T-helper 1 cell treated with Interleukin-12 subunit alpha and Interleukin-12 subunit beta and Interleukin-4 antibody, amounts not matched to agents 30 ng/mL and 1 ng/mL, for 36 hours (primary cell): ENCODE measurements around the gene RNPS1. TPM values are rescaled to one million over a fixed set of nuclear protein-coding genes. Genes with fewer than 3 reads are reported as not detected.

Experiments
- intact Hi-C: fragments of 100-400 bp; cut with micrococcal nuclease; formaldehyde crosslinking; loops from one replicate; pipeline ENCODE4 v1.15.1; 2024
- total RNA-seq: library from RNA; stranded (reverse); gene quantifications from 2 replicates; pipeline ENCODE4 v1.2.3, GENCODE V29; 2022

RNPS1 gene
- total RNA-seq, 1 donor from 2014 or later: 260 TPM

GRCh38 chr16:2216330-2216729 lies 51.6 kb downstream of the RNPS1 start:
- intact Hi-C loops: no loop called here

GRCh38 chr16:2214719-2214968 lies 53.3 kb downstream of the RNPS1 start, which contains the start of gene PGP:
Gene PGP, minus strand, starts transcription at chr16:2214840. Its CDS starts 63 bp downstream, at chr16:2214777.
- intact Hi-C loops: loop anchor here (1.0 to 2.0 kb wide), 3 partner anchors 9 to 214 kb away; partner anchors contain the start of genes CCNF, MLST8 and RNPS1

- intact Hi-C loops: loop anchor here (1.0 to 2.0 kb wide), 3 partner anchors 9 to 215 kb away; partner anchors contain the start of genes CCNF, MLST8 and RNPS1
Observed at GRCh38 chr16:2213817-2214718, 53.9 kb downstream of the RNPS1 start.

DNA sequence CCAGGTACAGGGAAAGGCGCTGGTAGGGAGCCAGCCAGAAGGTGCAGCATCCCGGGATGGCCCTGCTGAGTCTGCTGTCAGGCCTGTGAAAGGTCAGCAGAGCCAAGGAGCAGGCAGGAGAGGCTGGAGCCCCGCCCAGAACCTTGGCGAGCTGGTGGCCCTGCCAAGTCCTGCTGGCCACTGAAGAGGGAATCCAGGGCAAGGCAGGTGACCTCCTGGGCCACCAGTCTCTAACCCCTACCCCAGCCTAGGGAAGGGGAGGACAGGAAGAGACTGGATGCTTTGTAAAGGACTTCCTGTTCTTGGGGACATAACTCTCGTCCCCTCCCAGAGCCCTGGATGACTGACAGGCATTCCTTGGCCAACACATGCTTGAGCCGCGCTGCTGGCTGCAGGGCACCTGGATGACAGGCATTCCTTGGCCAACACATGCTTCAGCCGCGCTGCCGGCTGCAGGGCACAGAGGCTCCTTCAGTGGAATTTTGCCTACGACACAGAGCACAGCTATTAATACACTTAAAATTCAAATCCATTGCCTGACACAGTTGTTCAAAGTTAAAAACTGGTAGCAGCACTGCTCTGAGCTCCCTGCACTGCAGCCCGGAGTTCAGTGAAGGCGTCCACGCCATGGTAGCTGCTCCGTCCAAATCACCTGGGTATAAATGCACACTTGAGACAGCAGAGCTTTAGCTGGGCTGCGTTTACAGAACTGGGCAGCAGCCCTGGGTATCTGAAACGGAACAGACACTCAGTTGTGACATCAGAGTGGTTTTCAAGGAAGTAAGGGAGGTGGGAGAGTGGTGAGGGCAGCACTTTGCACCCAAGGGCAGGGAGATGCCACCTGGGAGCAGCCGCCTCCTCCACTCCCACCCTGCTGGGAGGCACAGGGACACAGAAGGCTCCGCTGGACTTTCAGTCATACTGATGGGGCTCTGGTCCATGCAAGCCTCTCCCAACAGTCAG lies 55.3 kb downstream of the RNPS1 start:
- intact Hi-C loops: no loop called here

- intact Hi-C loops: no loop called here
Observed at GRCh38 chr16:2211923-2212347, 56.0 kb downstream of the RNPS1 start.

DNA sequence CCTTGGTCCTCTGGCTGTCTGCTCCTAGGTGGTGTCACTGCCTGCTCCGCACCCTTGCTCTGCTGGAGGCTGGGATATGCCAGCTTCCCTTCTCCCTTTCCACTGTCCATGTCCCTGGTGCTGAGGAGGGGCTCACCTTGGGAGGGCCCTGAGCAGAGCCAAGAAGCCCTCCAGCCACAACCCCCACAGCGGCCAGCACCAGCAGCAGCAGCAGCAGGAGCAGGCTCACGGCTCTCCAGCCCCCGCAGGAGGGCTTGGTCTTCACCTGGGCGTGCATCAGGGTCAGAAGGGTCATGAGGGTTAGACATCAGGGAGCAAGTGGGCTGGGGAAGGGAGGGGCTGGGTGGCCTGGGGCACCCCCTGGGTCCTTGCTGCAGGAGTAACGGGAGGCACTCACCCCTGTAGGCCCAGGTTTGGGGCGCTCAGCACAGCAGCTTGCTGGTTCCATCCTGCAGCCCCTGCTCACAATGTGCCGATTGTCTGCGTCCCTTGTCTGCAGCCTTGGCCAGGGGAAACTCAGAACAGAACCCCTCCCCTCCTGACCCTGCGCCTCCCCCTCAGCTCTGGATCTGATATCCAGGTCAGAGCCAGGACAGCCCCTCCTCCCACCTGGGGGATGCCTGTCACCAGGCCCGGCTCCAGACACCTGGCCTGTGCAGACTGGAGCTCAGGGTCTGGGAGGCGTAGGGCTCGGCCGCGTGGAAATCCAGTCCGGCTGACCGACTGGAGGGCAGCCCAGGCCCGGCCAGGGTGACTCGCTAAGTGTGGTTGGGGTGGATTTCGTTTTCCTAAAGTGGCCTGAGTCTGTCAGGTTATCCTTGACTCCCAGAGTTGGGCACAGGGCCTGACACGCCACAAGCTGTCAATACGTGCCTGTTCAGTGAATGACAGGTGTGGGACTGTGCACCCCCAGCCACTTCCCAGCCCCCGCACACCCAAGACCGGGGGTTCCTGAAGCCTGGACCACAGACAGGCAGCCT lies 57.2 kb downstream of the RNPS1 start, which contains the start of gene BRICD5:
Gene BRICD5, minus strand, starts transcription at position 478 of the 980 bp plus-strand sequence. Its CDS starts 30 bp downstream, at position 448.
- intact Hi-C loops: no loop called here

DNA sequence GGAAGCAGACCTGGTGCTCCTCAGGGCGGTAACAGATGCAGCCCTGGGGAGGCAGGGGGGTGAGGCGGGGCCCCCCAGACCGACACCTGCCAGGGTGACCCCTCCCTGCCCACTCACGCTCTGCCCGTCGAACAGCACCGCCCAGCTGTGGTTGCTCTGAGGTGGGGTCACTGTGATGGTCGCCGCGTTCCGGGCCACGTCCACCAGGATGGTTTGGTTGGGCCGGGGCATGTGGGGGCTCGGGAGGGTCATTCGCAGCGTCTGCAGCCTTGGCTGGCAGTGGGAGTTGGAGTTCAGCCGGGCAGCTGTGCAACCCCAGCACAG lies 58.0 kb downstream of the RNPS1 start:
- intact Hi-C loops: no loop called here

DNA sequence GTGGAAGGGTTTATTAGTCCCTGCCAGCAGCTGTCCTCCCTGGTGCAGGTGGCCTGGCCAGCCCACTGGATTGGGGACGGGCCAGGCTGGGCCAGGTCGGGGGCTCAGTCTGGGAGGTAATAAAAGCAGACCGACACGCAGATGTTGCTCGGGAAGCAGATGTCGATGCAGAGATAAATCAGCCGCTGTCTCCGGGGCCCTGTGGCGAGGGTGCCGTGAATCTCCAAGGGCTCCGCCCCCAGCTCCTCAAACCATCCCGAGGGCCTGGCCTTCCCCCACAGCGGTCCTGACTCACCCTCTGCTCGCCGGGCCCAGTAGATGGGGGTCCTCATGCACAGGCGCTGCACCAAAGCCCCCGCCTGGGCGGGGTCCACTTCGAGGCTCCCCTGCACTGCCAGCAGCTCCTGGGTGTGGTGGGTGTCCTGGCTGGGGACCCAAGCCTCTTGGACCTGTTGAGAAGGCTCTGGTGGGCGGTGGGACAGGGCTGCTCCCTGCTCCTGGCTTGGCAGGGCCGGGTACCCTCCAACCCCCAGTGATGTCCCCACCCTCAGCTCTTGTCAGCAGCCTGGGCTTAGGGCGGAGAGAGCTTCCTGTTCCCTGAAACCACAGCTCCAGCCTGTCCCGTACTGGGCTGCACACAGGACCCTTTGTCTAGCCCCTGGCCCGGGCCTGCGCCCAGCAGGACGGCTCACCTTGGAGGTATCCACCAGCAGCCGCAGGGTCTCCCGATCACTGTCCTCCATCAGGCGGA lies 58.5 kb downstream of the RNPS1 start:
- intact Hi-C loops: loop anchor here (10.0 kb wide), 1 partner anchor 565 kb away; the partner anchor contains the start of gene ELOB

DNA sequence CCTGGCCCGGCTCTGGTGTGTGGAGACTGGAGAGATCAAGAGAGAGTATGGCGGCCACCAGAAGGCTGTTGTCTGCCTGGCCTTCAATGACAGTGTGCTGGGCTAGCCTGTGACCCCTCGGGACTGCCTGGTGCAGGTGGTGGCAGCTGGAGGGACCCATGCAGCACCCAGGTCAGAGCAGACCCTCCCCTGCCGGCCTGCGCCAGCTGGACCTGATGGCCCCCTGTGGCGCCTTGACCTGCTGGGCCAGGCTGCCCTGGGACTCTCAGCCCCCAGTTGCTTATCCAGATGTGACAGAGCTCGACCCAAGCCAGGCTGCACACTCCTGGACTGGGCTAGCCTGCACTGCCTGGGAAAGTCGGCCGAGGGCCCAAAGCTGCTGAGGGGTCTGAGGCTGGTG lies 59.2 kb downstream of the RNPS1 start:
- intact Hi-C loops: loop anchor here (10.0 kb wide), 1 partner anchor 566 kb away; the partner anchor contains the start of gene ELOB

GRCh38 chr16:2208308-2208707 lies 59.6 kb downstream of the RNPS1 start:
- intact Hi-C loops: loop anchor here (10.0 kb wide), 1 partner anchor 566 kb away; the partner anchor contains the start of gene ELOB

DNA sequence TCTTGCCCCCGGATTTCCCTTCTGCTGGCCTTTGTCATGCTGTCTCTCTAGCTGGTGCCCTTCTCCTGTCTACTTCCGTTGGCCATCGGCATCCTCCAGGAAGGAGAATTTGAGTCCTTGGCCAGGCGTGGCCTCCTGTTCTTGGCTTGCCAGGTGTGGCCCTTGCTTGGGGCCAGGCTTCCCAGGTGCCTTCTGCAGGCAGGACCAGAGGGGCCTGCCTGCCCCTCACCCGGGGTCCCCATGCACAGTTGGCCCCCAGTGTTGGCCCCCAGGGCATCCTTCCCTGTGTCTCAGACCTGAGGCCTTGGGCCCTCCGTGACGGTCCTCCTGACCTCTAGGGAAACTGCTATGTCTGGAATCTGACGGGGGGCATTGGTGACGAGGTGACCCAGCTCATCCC lies 60.1 kb downstream of the RNPS1 start:
- intact Hi-C loops: loop anchor here (10.0 kb wide), 1 partner anchor 567 kb away; the partner anchor contains the start of gene ELOB

DNA sequence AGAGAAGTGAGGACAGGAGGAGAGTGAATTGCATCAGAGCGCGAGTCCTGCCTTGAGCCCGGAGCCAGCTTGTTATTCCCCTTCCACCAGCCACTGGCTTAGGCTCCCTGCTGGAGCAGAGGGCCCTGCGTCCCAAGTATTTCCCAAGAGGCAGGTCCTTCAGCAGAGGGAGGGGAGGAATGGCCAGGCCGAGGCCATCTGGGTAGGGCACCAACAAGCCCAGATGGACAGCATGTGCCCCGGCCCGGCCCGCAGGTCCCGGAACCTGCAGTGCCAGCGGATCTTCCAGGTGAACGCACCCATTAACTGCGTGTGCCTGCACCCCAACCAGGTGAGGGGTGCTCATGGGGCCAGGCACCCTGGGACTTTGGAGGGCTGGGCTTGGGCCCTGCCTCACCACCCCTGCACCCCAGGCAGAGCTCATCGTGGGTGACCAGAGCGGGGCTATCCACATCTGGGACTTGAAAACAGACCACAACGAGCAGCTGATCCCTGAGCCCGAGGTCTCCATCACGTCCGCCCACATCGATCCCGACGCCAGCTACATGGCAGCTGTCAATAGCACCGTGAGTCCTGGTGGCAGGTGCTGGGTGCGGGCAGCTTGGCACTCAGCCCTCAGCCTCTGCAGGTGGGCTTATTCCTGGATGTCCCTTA lies 61.0 kb downstream of the RNPS1 start:
- intact Hi-C loops: loop anchor here (10.0 kb wide), 1 partner anchor 568 kb away; the partner anchor contains the start of gene ELOB

- intact Hi-C loops: loop anchor here (10.0 kb wide), 1 partner anchor 568 kb away; the partner anchor contains the start of gene ELOB
Observed at GRCh38 chr16:2206420-2206779, 61.5 kb downstream of the RNPS1 start.

GRCh38 chr16:2205967-2206313 lies 62.0 kb downstream of the RNPS1 start:
- intact Hi-C loops: loop anchor here (1.0 to 10.0 kb wide), 8 partner anchors 8 to 569 kb away; partner anchors contain the start of genes E4F1, ELOB, MSRB1 and PGP

DNA sequence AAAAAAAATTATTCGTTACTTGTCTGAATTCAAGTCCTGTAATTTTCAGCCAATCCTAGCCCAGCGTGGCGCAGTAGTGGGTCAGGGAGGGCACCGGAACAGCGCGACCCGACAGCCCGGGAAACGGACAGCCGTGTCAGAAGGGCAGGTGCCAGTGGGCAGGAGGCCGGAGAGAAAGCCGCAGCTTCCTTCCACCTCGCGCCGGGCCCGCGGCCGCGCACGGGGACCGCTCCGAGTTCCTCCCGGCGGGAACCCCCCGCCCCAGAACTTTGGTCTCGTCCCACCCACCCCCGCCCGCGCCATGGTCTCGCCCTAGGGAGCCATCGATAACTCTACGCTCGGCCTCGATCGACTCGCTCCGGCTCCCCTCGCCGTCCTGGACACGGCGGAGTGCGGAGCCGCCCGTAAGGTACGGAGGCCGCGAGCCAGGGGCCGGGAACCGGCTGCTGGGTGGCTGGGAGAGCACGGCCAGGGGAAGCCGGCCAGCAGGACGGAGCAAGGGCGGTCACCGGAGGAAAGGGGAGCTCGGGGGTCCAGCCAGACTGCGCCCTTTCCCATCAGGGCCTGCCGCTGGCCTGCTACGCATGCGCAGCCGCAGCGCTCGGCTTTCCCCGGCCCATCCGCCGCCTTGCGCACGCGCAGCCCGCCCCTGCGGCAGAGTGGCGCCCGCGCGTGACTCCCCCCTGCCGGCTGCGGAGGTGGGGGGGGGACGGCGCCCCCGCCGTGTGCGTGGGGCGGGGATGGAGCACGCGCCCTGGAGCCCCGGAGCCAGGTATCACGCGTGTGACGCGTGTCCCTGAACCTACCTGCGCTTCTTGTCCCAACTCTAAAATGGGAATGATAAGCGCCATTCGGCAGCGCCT lies 62.6 kb downstream of the RNPS1 start, which contains the start of gene MLST8:
Gene MLST8, plus strand, starts transcription at position 351 of the 863 bp plus-strand sequence. CDS start 632 bp downstream, outside the sequence.
- intact Hi-C loops: loop anchor here (1.0 to 10.0 kb wide), 8 partner anchors 9 to 569 kb away; partner anchors contain the start of genes E4F1, ELOB, MSRB1 and PGP

DNA sequence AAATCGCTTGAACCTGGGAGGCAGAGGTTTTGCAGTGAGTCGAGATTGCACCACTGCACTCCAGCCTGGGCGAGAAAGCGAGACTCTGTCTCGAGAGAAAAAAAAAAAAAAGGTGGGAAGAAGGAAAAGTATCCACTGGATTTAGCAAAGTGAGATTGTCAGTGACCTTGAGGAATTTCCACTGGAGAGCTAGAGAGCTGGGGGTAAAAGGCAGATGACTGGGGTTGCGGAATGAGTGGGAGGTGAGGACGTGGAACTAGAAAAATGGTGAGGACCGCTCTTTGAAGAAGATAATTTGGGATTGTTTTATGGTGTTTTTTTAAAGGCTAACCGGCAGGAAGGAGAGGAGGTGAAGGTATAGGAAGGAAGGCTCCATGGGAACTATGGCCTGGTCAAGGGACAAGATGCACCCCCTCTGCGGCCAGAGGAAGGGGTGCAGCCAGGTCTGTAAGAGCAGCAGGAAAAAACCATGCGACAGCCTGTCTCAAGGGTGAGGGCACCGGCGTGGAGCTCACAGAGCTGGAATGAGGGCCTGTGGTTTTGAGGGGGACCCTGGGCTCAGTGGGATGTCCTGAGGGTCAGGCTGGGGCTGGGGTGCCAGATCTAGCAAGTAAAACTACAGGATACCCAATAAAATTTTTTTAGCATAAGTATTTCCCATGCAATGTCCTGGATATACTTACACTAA lies 63.4 kb downstream of the RNPS1 start:
- intact Hi-C loops: loop anchor here (1.0 to 10.0 kb wide), 8 partner anchors 10 to 570 kb away; partner anchors contain the start of genes E4F1, ELOB, MSRB1 and PGP
